Stimulated activated naive CD8-positive, alpha-beta T cell treated with anti-CD3 and anti-CD28 coated beads, Interleukin-15, amount 100 ng/mL, for 72 hours (primary cell): ENCODE results near the gene C8G.

Experiments used
- ATAC-seq: fragments of 150-1000 bp; cut with Tn5 transposase; 2 replicates; pipeline ENCODE4 v1.10.0; 2021; ENCODE audit warnings: mild to moderate bottlenecking, moderate library complexity
- DNase-seq, 2 donors: peaks; one replicate each; pipeline ENCODE4 v3.0.0; 2021 to 2022
- H3K27ac Mint-ChIP-seq, 2 donors: one replicate each; pipeline ENCODE4 v1.8.0; 2022; ENCODE audit warnings: mild to moderate bottlenecking in 2 of 2, mixed read lengths in 2 of 2, moderate library complexity in 2 of 2
- H3K27me3 Mint-ChIP-seq: one replicate; pipeline ENCODE4 v1.8.0; 2022; ENCODE audit warnings: mixed read lengths
- H3K4me1 Mint-ChIP-seq: one replicate; pipeline ENCODE4 v1.8.0; 2022; ENCODE audit warnings: mild to moderate bottlenecking, mixed read lengths
- H3K4me3 Mint-ChIP-seq, 2 donors: one replicate each; pipeline ENCODE4 v1.8.0; 2022; ENCODE audit warnings: mild to moderate bottlenecking in 2 of 2, mixed read lengths in 2 of 2, moderate library complexity in 1 of 2
- H3K9me3 Mint-ChIP-seq, 2 donors: one replicate each; pipeline ENCODE4 v1.8.0; 2022; ENCODE audit warnings: mixed read lengths in 2 of 2

Gene C8G

GRCh38 chr9:136943291-136944211, 1.5 kb upstream of the C8G start:
- Mint-ChIP-seq H3K4me3 (peak overlapping the region; percentile 82 to 83), H3K4me1 (peaks cover 40% of the 10 kb centered on the region), H3K9me3 (no peaks in the 10 kb centered on the region), H3K27me3 (no peaks in the 10 kb centered on the region), H3K27ac (peak overlapping the region in 1 of 2 donors; percentile 82)
- peak; percentile 64 to 66 for DNase-seq
- peak; percentile 52 for ATAC-seq

DNA sequence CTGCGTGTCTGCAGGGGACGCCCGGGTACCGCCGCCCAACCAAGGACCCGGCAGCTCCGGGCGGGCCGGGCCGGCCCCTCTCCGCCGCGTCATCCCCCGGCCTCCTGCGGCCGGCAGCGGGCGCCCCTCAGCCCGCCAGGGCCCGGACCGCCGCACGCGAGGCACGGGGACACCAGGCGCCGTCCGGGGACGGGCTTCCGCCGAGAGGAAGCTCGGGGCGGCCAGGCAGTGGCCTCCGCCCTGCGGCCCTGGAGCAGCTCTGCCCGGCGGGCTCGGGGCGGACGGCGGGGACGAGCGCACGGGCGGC, 878 bp upstream of the C8G start:
- H3K27me3 Mint-ChIP-seq = no peaks in the 10 kb centered on the region
- no peaks in the 10 kb centered on the region for H3K9me3 Mint-ChIP-seq
- H3K4me3 Mint-ChIP-seq = peak overlapping the region; percentile 82 to 83
- DNase-seq (peak in 1 of 2 donors; percentile 69), ATAC-seq (peak; percentile 66)
- H3K27ac Mint-ChIP-seq = peak overlapping the region in 1 of 2 donors; percentile 82
- peaks cover 40% of the 10 kb centered on the region for H3K4me1 Mint-ChIP-seq

DNA sequence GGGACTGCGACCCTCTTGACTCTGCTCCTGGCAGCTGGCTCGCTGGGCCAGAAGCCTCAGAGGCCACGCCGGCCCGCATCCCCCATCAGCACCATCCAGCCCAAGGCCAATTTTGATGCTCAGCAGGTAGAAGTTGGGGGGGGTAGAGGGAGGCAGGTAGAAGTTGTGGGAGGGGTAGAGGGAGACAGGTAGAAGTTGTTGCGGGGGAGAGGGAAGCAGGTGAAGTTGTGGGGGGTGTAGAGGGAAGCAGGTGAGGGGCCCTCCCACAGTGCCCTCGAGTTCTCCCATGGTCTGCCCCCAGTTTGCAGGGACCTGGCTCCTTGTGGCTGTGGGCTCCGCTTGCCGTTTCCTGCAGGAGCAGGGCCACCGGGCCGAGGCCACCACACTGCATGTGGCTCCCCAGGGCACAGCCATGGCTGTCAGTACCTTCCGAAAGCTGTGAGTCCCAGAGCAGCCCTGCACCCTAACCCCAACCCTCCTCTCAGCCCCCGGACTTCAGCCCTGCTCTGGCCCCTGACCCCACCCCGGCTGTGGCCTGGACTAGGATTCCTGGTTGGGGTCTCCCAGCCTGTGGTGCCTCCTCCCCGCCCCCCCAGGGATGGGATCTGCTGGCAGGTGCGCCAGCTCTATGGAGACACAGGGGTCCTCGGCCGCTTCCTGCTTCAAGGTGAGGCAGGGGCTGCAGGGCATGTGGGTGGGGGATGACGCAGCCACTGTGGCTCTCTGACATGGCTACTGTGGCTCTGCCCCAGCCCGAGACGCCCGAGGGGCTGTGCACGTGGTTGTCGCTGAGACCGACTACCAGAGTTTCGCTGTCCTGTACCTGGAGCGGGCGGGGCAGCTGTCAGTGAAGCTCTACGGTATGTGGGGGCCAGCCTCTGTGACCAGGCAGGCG, 537 bp downstream of the C8G start:
- Mint-ChIP-seq H3K27me3 (no peaks in the 10 kb centered on the region), H3K9me3 (no peaks in the 10 kb centered on the region), H3K27ac (peak overlapping the region in 1 of 2 donors; percentile 95), H3K4me1 (peaks cover 42% of the 10 kb centered on the region), H3K4me3 (no peak overlapping the region)
- DNase-seq (no peak), ATAC-seq (no peak)

DNA sequence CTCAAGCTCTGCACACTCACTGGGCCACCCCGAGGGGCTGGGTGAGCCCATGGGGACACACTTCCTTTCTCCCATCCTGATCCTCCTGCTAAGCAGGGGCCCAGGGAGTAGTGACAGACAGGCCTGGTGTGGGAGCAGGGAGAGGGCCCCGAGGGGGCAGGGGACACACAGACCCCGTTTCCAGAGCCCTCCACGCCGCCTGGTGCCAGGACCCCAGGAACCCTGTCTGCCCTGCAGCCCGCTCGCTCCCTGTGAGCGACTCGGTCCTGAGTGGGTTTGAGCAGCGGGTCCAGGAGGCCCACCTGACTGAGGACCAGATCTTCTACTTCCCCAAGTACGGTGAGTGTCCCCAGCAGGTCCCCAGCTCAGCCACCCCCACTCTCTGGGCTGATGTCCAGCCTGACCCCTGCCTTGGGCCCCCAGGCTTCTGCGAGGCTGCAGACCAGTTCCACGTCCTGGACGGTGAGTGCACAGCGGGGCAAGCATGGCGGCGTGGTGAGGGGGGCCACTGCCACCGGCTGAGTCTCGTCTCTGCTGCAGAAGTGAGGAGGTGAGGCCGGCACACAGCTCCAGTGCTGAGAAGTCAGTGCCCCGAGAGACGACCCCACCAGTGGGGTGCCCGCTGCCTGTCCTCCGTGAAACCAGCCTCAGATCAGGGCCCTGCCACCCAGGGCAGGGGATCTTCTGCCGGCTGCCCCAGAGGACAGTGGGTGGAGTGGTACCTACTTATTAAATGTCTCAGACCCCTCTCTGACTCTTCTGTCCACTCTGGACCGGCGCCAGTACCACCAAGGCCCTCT, 1.4 kb downstream of the C8G start:
- ATAC-seq = no peak
- Mint-ChIP-seq H3K4me1 (peaks cover 44% of the 10 kb centered on the region), H3K27me3 (no peaks in the 10 kb centered on the region), H3K4me3 (no peak overlapping the region), H3K27ac (no peak overlapping the region), H3K9me3 (no peaks in the 10 kb centered on the region)
- no peak for DNase-seq

DNA sequence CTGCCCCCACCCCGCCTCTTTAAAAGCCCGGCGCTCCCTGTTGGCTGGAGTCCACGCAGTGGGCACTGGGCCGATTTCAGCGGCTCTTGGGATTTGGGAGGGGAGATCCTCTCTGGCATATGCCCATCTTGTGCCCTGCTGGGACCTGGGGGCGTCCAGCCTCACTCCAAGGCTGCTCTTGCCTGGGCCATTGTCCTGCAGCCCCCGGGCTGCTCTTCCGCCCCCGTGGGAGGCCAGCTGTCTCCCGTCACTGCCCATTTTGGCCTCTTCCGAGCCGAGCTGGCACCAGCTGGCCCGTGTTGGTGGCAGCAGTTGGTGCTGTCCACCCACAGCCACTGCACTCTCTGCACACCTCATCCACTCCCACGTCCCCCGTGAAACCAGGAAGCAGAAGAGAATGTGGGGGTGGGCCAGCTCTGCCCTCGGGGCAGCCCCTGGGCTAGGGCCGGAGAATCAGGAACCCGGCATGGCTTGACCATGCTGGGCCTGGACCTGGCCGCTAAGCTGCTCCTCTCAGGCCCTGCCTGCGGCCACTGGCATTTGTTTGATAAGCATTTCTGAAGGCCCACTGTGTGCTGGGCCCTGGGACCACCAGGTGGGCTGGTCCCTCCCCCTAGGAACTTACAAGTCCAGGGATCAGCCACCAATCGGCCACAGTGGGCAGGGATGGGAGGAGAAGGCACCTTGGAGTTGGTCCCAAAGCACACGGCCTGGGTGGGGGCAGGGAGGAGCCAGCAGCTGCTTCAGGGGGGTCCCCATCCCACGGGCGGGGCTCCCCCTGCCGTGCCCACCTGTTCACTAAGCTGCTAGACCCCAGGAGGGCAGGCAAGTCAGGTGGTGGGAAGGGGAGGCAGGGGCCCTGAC, 2.2 kb downstream of the C8G start:
- Mint-ChIP-seq H3K4me1 (peaks cover 44% of the 10 kb centered on the region), H3K27ac (peak overlapping the region in 1 of 2 donors; percentile 4), H3K9me3 (no peaks in the 10 kb centered on the region), H3K4me3 (no peak overlapping the region), H3K27me3 (no peaks in the 10 kb centered on the region)
- ATAC-seq (no peak), DNase-seq (no peak)

GRCh38 chr9:136947955-136948510, 3.0 kb downstream of the C8G start:
- ATAC-seq = no peak
- H3K4me3 Mint-ChIP-seq = peak overlapping the region in 1 of 2 donors; percentile 33
- H3K27ac Mint-ChIP-seq = peak overlapping the region in 1 of 2 donors; percentile 48
- no peak for DNase-seq
- H3K9me3 Mint-ChIP-seq = no peaks in the 10 kb centered on the region
- H3K27me3 Mint-ChIP-seq = no peaks in the 10 kb centered on the region
- peaks cover 39% of the 10 kb centered on the region for H3K4me1 Mint-ChIP-seq

- ATAC-seq (no peak), DNase-seq (no peak)
- Mint-ChIP-seq H3K27me3 (no peaks in the 10 kb centered on the region), H3K27ac (peak overlapping the region; percentile 61 to 71), H3K4me1 (peaks cover 34% of the 10 kb centered on the region), H3K4me3 (peak overlapping the region; percentile 83 to 87), H3K9me3 (no peaks in the 10 kb centered on the region)
These were observed 4.3 kb downstream of the C8G start for GRCh38 chr9:136949239-136949816.

- DNase-seq = peak; percentile 93 to 97
- peak overlapping the region; percentile 91 to 93 for H3K27ac Mint-ChIP-seq
- no peaks in the 10 kb centered on the region for H3K9me3 Mint-ChIP-seq
- ATAC-seq = peak; percentile 91
- peaks cover 29% of the 10 kb centered on the region for H3K4me1 Mint-ChIP-seq
- peak overlapping the region; percentile 90 to 96 for H3K4me3 Mint-ChIP-seq
- no peaks in the 10 kb centered on the region for H3K27me3 Mint-ChIP-seq
These were observed 5.0 kb downstream of the C8G start for GRCh38 chr9:136949817-136950655.

DNA sequence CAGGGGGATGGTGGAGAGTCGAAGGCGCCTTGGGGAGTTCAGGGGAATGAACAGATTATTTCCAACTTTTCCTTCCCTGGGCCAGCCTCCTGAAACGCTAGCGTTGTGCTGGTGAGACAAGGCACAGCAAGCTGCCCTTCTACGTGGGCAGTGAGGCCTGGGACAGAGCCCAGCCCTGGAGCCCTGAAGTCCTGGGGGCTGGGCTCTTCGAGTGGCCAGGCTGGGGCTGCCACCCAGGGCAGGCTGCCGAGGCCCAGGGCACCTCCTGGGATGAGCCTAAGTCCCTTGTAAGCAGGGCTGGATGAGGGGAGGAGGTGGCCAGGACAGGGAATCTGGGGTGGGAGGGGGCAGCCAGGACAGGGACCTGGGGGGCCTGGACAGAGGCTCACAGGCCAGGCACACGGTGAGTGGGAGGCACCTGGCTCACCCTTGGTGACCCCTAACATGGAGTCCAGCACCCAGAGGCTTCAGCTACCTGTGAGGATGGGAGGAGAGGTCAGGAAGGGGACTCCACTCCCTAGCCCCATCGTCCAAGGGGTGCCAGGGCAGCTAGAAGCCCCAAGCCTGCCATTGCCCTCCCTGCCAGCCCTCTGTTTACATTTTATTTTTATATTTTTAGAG, 5.7 kb downstream of the C8G start:
- Mint-ChIP-seq H3K4me1 (peaks cover 24% of the 10 kb centered on the region), H3K27me3 (no peaks in the 10 kb centered on the region), H3K27ac (peak overlapping the region; percentile 91 to 93), H3K4me3 (peak overlapping the region; percentile 90 to 96), H3K9me3 (no peaks in the 10 kb centered on the region)
- no peak for DNase-seq
- no peak for ATAC-seq

DNA sequence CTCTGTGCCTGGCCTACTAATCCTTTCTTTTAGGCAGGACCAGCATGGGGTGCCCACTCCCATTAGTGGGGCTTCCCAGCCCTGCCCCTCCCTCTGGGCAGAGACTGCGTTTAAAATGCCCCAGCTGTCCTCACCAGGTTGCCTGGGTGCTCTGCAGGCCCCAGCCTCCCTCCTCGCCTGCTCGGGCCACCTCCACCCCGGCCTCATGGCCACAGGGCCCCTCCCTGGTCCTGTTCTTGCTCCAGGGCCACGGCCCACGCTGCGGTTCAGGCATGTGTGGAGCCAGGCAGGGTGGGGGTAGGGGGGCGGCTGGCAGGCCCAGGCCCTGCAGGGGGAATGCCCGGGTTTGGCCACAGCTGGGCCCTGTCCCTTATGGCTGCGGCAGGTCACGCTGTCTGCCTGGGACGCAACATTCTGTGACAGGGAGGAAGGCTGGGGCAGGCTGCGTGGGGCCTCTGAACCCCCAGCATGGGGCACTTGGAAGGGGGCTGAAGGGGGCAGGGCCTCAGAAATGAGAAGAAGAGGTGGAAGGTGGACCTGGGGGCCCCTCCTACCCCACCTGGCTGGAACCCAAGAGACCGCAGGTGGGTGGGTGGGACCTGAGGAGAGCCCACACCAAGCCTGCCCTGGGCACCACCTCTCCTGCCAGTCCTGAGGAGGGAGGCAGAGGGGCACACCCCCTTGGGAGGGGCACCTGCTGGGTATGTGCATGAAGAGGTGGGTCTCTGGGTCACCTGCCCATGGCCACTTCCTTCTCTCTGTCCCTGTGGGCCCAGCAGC, 6.7 kb downstream of the C8G start, which contains the start of gene LCN12:
TSS of gene LCN12 (plus strand) at position 733 of the 780 bp plus-strand sequence. CDS start 55 bp downstream, outside the sequence.
- DNase-seq = no peak

DNA sequence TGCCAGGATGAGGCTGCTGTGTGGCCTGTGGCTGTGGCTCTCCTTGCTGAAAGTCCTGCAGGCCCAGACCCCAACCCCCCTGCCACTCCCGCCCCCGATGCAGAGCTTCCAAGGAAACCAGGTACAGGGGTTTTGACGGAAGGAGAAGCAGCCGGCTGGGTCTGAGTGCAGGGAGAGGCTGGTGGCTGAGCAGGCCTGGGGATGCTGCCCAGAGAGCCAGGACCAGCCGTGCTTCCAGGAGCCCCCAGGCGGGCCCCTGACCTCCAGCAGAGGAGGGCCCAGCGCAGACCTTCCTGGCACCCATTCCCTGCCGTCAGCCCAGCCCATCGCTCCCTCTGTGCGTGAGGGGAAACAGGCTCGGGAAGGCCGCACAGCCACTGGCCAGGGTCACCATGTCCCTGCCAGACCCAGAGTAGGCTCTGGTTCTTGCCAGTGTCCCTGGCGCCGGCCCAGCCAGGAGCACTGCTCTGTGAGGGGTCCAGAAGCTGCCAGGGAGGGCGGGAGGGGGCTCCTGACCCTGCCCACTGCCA, 7.3 kb downstream of the C8G start:
- no peak overlapping the region for H3K4me3 Mint-ChIP-seq
- H3K27me3 Mint-ChIP-seq = no peaks in the 10 kb centered on the region
- DNase-seq (no peak), ATAC-seq (no peak)
- no peak overlapping the region for H3K27ac Mint-ChIP-seq
- peaks cover 9 to 13% of the 10 kb centered on the region in 2 donors for H3K9me3 Mint-ChIP-seq
- H3K4me1 Mint-ChIP-seq = peaks cover 19% of the 10 kb centered on the region

More for the DNA sequence above, 6.7 kb downstream of the C8G start, which contains the start of gene LCN12:
- ATAC-seq = no peak
- H3K4me1 Mint-ChIP-seq = peaks cover 24% of the 10 kb centered on the region
- H3K27me3 Mint-ChIP-seq = no peaks in the 10 kb centered on the region
- H3K9me3 Mint-ChIP-seq = peaks cover 7 to 9% of the 10 kb centered on the region in 2 donors
- no peak within 1 kb of the TSS for H3K4me3 Mint-ChIP-seq
- no peak within 1 kb of the TSS for H3K27ac Mint-ChIP-seq
